Right cardiac atrium (tissue), 5 donors: ENCODE results near the gene TLCD4. TPM values are rescaled to one million over a fixed set of nuclear protein-coding genes. Genes with fewer than 3 reads are reported as not detected.
"Not testable (repeated sequence)": the region's sequence is repeated elsewhere in the genome, so short reads cannot be mapped to it uniquely, and the experiment has no call there.

Source experiments
- ATAC-seq, 2 donors: fragments of 200-7000 bp; cut with Tn5 transposase; one replicate each; pipeline versions ENCODE4 v1.8.0 to v1.9.1; 2020; ENCODE audit warnings: moderate library complexity in 2 of 2, mild to moderate bottlenecking in 1 of 2
- DNase-seq, 3 donors: peaks; one replicate each; pipeline ENCODE4 v3.0.0-alpha.2; 2020
- H3K27ac ChIP-seq: one replicate; pipeline ENCODE4 v1.5.1; 2013; ENCODE audit warnings: mild to moderate bottlenecking, low read length, control low read depth, moderate library complexity
- H3K27me3 ChIP-seq: one replicate; pipeline ENCODE4 v1.6.1; 2013; ENCODE audit not compliant: control insufficient read depth, insufficient read depth
- H3K4me1 ChIP-seq: one replicate; pipeline ENCODE4 v1.6.1; 2013; ENCODE audit warnings: low read length; ENCODE audit not compliant: control insufficient read depth, insufficient read depth
- H3K4me3 ChIP-seq: one replicate; pipeline ENCODE4 v1.5.1; 2013; ENCODE audit warnings: low read length, control low read depth
- H3K9me3 ChIP-seq: one replicate; pipeline ENCODE4 v1.6.1; 2013; ENCODE audit warnings: low read length; ENCODE audit not compliant: control insufficient read depth
- WGBS: extraction: QIAGEN DNeasy Blood & Tissue Kit; methylation state at CpG from one replicate; pipeline ENCODE4 v1.1.7; 2013; 5-methylcytosine and 5-hydroxymethylcytosine counted together
- intact Hi-C, 4 donors: fragments of 100-400 bp; cut with DNase I; formaldehyde crosslinking; loops; one replicate each; pipeline versions ENCODE4 v1.11.0 to v1.14.0; 2022 to 2023
- polyA plus RNA-seq: library from polyadenylated mRNA; stranded (reverse); fragments of 200-250 nt; gene quantifications from one replicate; pipeline ENCODE4 v1.2.3, GENCODE V29; 2013
- total RNA-seq, 4 donors: library from RNA; stranded (reverse); fragmentation: NEBNext Ultra II Directional; extraction: Animal tissue kit (Norgen Biotek cat#: 25700); gene quantifications; one replicate each; pipeline ENCODE4 v1.2.1, GENCODE V29; 2021
- donor health status: healthy with polysubstance abuse.
- donor health status: DM: no; HTN: yes; CAD: no.
- donor health status: DM: no; HTN: no; CAD: no.
- donor health status: DM: no; HTN: yes; CAD: no; lungs with severe emphysema.
- donor health status: DM: yes; HTN: yes; CAD: no.

The TLCD4 gene
- total and polyA plus RNA-seq, 5 donors, result 18.2 to 91.6 (median 74.8) TPM

- Histone ChIP-seq H3K4me3 (no peak overlapping the region), H3K4me1 (no peaks in the 10 kb centered on the region), H3K27ac (no peak overlapping the region), H3K9me3 (no peaks in the 10 kb centered on the region), H3K27me3 (no peaks in the 10 kb centered on the region)
- DNase-seq, result no peak
- 81% methylated on average over 1 of the region's 1 CpG for WGBS
- ATAC-seq, result no peak
- intact Hi-C loops, result loop anchor here in 2 of 4 donors (10.0 kb wide), 1 partner anchor 154 kb away; the partner anchor contains the start of gene RWDD3 (in 2 of the 2)
Observed at GRCh38 chr1:95080446-95080845, 36.7 kb upstream of the TLCD4 start.

GRCh38 chr1:95080879-95081278 is 36.3 kb upstream of the TLCD4 start:
- ATAC-seq (no peak), DNase-seq (no peak)
- Histone ChIP-seq H3K4me3 (no peak overlapping the region), H3K27me3 (no peaks in the 10 kb centered on the region), H3K4me1 (no peaks in the 10 kb centered on the region), H3K9me3 (no peaks in the 10 kb centered on the region), H3K27ac (no peak overlapping the region)
- WGBS, result 57% methylated on average over 1 of the region's 1 CpG
- intact Hi-C loops, result loop anchor here in 2 of 4 donors (10.0 kb wide), 1 partner anchor 154 kb away; the partner anchor contains the start of gene RWDD3 (in 2 of the 2)

- intact Hi-C loops, result loop anchor here (2.0 to 10.0 kb wide), 3 partner anchors 148 to 150 kb away; partner anchors contain the start of gene RWDD3 (in 3 of the 4)
- peaks cover 1% of the 10 kb centered on the region for H3K4me1 ChIP-seq
- H3K9me3 ChIP-seq, result no peaks in the 10 kb centered on the region
- no peak for DNase-seq
- no peak overlapping the region for H3K4me3 ChIP-seq
- peak in 1 of 2 donors; percentile 26 for ATAC-seq
- peak overlapping the region; percentile 48 for H3K27ac ChIP-seq
- WGBS, result 72% methylated on average over 8 of the region's 8 CpGs
- H3K27me3 ChIP-seq, result no peaks in the 10 kb centered on the region
Observed at GRCh38 chr1:95084317-95085176, 32.6 kb upstream of the TLCD4 start.

DNA sequence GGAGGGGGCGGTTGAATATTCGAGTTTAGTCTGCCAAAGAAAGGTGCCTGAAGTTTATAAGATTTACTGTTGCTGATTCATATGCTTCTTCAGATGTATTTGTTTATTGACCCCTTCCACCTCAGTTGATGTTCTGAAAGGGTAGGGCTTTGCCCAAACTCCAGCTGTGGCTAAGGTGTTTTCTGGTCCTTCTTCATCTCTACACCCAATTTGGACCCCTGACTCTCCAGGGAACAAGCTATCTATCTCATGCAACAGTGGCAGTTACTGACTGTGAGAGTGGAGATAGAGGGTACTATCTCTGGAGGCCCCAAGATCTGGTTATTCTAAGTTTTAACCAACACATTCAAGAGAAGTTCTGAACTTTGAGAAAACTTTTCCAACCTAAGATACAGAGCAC is 31.8 kb upstream of the TLCD4 start:
- no peaks in the 10 kb centered on the region for H3K9me3 ChIP-seq
- ATAC-seq (no peak), DNase-seq (no peak)
- H3K4me1 ChIP-seq, result peaks cover 1% of the 10 kb centered on the region
- no peak overlapping the region for H3K4me3 ChIP-seq
- no peaks in the 10 kb centered on the region for H3K27me3 ChIP-seq
- intact Hi-C loops, result loop anchor here (2.0 to 10.0 kb wide), 3 partner anchors 147 to 149 kb away; partner anchors contain the start of gene RWDD3 (in 3 of the 4)
- 67% methylated on average over 2 of the region's 2 CpGs for WGBS
- no peak overlapping the region for H3K27ac ChIP-seq

- Histone ChIP-seq H3K27ac (peak overlapping the region; percentile 40), H3K4me1 (peaks cover 1% of the 10 kb centered on the region), H3K9me3 (no peaks in the 10 kb centered on the region), H3K27me3 (no peaks in the 10 kb centered on the region), H3K4me3 (no peak overlapping the region)
- WGBS, result 7% methylated on average over 5 of the region's 5 CpGs
- intact Hi-C loops, result loop anchor here in 3 of 4 donors (5.0 to 10.0 kb wide), 2 partner anchors 145 to 148 kb away; partner anchors contain the start of gene RWDD3 (in 3 of the 3)
- no peak for DNase-seq
- ATAC-seq, result peak; percentile 91 to 93
Observed at GRCh38 chr1:95086949-95087533, 30.1 kb upstream of the TLCD4 start.

DNA sequence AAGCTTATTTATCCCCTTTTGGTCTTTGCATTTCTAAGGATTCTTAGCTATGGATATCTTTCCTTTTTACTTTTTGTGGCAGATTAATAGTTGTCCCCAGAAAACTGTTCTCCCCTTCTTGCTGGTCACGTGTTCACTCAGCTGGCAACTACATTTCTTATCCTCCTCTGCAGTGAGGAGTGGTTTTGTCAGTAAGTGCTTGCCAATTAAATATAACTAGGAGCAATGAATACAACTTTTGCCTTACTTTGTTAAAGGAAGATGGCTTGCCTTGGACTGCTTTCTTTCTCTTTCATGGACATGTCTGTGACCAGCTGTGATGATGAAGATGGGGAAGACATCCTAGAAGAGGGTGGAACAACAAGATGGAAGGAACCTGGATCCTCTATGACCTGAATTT is 28.9 kb upstream of the TLCD4 start:
- H3K27ac ChIP-seq, result no peak overlapping the region
- intact Hi-C loops, result loop anchor here in 3 of 4 donors (5.0 to 10.0 kb wide), 2 partner anchors 144 to 146 kb away; partner anchors contain the start of gene RWDD3 (in 3 of the 3)
- H3K4me1 ChIP-seq, result peaks cover 1% of the 10 kb centered on the region

GRCh38 chr1:95089650-95090287 is 27.4 kb upstream of the TLCD4 start:
- no peak for DNase-seq
- ATAC-seq, result no peak
- Histone ChIP-seq H3K27ac (no peak overlapping the region), H3K4me1 (peaks cover 1% of the 10 kb centered on the region), H3K4me3 (no peak overlapping the region), H3K27me3 (no peaks in the 10 kb centered on the region), H3K9me3 (no peaks in the 10 kb centered on the region)
- 93% methylated on average over 6 of the region's 6 CpGs for WGBS
- intact Hi-C loops, result loop anchor here in 3 of 4 donors (5.0 to 10.0 kb wide), 2 partner anchors 143 to 145 kb away; partner anchors contain the start of gene RWDD3 (in 3 of the 3)

More for the DNA sequence above, 28.9 kb upstream of the TLCD4 start:
- Histone ChIP-seq H3K9me3 (no peaks in the 10 kb centered on the region), H3K4me3 (no peak overlapping the region), H3K27me3 (no peaks in the 10 kb centered on the region)
- WGBS, result 53% methylated on average over 1 of the region's 1 CpG
- DNase-seq (no peak), ATAC-seq (no peak)

- H3K4me1 ChIP-seq, H3K27ac ChIP-seq, H3K27me3 ChIP-seq, H3K9me3 ChIP-seq, H3K4me3 ChIP-seq, ATAC-seq, intact Hi-C loops: not testable (repeated sequence)
- DNase-seq, result peak in 1 of 3 donors; percentile 42
- WGBS, result 72% methylated on average over 28 of the region's 28 CpGs
Observed at GRCh38 chr1:95091290-95091689, 25.9 kb upstream of the TLCD4 start.

GRCh38 chr1:95092891-95093290 is 24.3 kb upstream of the TLCD4 start:
- H3K9me3 ChIP-seq, intact Hi-C loops, H3K27me3 ChIP-seq, H3K4me3 ChIP-seq, DNase-seq, H3K4me1 ChIP-seq, ATAC-seq, H3K27ac ChIP-seq: not testable (repeated sequence)

- 48% methylated on average over 1 of the region's 1 CpG for WGBS
- intact Hi-C loops, result no loop called here
- Histone ChIP-seq H3K4me1 (peaks cover 1% of the 10 kb centered on the region), H3K9me3 (no peaks in the 10 kb centered on the region), H3K27ac (no peak overlapping the region), H3K4me3 (no peak overlapping the region), H3K27me3 (no peaks in the 10 kb centered on the region)
- DNase-seq (no peak), ATAC-seq (no peak)
Observed at GRCh38 chr1:95093296-95093695, 23.9 kb upstream of the TLCD4 start.
